GM13977 (cell line): ENCODE data around the gene CRTC3.

ENCODE experiments used
- DNase-seq: peaks from one replicate; pipeline ENCODE4 v3.0.0; 2012; ENCODE audit warnings: low spot score
- CTCF ChIP-seq: IDR thresholded peaks from 2 replicates; pipeline ENCODE4 v1.5.1; 2012; ENCODE audit warnings: mild to moderate bottlenecking, control low read depth; ENCODE audit not compliant: insufficient read depth; ENCODE audit errors: extremely low read depth, missing control alignments
- in situ Hi-C: fragments of 300-500 bp; cut with MboI; formaldehyde crosslinking; loops from one replicate; pipeline ENCODE4 v1.12.0; 2022; ENCODE audit warnings: low sequenced_read_pairs, low pct_unique_long_range_greater_than_20kb, mixed read lengths, inconsistent platforms; ENCODE audit not compliant: unreplicated experiment

The CRTC3 gene

DNA sequence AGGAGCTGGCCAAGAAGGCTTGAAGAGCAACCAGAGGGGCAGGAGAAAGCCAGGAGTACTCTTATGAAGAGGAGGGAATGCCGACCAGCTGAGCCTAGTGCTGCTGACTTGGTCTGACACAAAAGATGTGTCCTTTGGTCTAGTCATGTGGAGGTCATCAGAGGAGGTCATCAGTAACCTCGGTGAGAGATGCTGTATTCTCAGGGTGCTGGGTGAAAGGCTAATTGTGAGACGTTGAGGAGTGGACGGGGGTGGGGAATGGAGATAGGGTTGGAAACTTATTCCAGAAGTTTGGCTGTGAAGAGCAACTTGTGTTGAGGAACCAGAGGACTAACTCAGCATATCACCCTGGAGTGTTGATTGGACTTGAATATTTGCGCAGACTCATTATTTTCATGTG, 5.5 kb downstream of the CRTC3 start:
- in situ Hi-C loops, result no loop called here
- DNase-seq, result no peak
- TF ChIP-seq CTCF, result no peak

DNA sequence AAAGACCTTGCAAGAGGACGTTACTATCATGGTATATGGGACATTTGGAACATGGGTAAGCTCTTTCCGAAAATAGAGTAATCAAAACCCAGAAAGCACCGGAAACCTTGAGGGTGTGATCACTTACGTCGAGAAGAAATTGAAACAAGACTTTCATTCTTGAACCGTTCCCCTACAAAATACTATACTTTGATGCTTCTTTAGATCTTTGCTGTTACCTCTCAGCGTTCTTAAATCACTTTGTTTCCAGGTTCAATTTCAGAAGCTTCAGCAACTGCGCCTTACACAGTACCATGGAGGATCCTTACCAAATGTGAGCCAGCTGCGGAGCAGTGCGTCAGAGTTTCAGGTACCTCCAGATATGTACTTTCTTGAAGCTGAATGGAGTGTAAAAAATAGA, 10.1 kb downstream of the CRTC3 start:
- TF ChIP-seq CTCF, result no peak
- in situ Hi-C loops, result no loop called here
- DNase-seq, result no peak

DNA sequence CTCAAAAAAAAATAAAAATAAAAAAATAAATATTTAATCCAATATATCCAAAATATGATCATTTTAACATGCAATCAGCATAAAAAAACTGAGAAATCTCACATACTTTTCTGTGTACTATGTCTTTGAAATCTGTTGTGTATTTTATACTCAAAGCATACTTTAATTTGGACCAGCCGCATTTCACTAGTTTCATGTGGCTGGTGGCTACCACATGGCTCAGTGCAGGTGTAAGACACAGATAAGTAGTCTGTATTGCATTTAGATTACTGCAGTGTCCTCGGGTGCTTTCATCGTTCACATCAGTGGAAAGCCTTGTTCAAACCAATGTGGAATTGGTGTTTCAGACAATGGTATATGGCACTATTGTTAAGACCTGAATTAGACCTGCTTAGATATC, 11.0 kb downstream of the CRTC3 start:
- no peak for DNase-seq
- no peak for TF ChIP-seq CTCF
- in situ Hi-C loops, result no loop called here

DNA sequence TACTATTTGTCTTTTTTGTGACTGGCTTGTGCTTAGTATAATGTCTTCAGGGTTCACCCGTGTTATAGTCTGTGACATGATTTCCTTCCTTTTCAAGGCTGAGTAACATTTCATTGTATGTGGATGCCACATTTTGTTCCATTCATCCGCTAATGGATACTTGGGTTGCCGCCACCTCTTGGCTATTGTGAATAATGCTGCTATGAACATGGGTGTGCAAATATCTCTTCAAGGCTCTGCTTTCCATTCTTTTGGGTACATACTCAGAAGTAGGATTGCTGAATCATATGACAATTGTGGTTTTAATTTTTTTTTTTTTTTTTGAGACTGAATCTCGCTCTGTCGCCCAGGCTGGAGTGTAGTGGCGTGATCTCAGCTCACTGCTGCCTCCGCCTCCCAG, 15.4 kb downstream of the CRTC3 start:
- no peak for TF ChIP-seq CTCF
- no peak for DNase-seq
- in situ Hi-C loops, result no loop called here

- DNase-seq, result no peak
- in situ Hi-C loops, result no loop called here
Measured at GRCh38 chr15:90547540-90547939, 17.8 kb downstream of the CRTC3 start.

DNA sequence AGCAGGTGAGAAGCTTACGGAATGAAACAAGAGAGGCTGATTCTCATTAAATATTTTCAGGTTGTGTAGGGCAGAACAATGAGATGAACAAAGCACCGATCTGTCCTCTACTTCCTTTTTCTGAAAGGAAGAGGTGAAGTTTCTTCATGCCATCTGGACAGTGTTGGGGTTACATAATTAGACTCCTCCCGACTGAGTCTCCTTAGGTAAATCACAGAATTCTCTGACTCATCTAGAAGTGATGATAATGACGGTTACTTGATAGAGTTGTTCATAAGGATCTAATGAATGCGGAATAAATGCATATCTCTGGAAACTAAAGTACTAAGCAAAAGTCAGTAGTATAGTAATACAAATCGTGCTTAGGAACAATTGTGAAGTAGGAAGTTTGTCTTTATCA, 21.2 kb downstream of the CRTC3 start:
- no peak for TF ChIP-seq CTCF
- in situ Hi-C loops, result no loop called here
- DNase-seq, result peak; percentile 27

More at GRCh38 chr15:90547540-90547939, 17.8 kb downstream of the CRTC3 start:
- TF ChIP-seq CTCF, result no peak

DNA sequence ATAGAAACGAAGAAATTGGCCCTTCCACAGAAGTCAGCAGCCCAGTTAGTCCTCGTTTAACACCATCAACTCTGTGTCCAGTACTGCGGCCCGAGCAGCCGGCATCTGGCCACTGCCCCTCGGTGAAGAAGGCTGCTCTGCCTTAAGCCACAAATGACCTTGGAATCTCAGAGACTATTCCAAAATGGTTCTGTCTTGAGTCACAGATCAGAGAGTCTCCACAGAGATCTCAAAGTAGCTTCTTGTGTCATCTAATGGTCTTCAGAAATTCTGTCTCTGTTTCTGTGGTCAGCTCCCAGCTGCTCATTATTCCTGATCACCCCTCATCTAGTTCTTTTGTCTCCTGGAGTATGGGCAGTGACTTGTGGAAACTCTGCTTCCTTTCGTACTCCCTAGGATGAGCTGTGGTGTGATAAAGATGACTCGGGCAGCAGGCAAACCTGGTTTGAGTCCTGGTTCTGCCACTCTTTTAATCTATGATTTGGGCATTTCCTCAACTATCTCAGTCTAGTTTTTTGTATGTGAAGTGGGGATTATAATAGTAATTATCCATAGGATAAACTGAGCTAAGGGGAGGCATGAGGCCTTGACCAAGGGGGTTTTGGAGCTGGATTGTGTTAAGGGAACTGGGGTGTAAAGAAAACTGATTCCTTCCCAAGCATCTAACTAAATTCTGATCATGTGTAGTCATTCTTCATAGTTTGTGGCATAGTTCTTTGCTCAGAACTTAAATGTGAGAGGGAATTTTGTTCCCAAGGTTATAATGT, 22.6 kb downstream of the CRTC3 start:
- TF ChIP-seq CTCF, result no peak
- DNase-seq, result no peak
- in situ Hi-C loops, result no loop called here
